IPS-NIHi11 (cell line): ENCODE results near the gene ADM5.

Experiments
- DNase-seq: peaks from one replicate; pipeline ENCODE4 v3.0.0; 2012; ENCODE audit warnings: mixed read lengths, low spot score

Gene ADM5

DNA sequence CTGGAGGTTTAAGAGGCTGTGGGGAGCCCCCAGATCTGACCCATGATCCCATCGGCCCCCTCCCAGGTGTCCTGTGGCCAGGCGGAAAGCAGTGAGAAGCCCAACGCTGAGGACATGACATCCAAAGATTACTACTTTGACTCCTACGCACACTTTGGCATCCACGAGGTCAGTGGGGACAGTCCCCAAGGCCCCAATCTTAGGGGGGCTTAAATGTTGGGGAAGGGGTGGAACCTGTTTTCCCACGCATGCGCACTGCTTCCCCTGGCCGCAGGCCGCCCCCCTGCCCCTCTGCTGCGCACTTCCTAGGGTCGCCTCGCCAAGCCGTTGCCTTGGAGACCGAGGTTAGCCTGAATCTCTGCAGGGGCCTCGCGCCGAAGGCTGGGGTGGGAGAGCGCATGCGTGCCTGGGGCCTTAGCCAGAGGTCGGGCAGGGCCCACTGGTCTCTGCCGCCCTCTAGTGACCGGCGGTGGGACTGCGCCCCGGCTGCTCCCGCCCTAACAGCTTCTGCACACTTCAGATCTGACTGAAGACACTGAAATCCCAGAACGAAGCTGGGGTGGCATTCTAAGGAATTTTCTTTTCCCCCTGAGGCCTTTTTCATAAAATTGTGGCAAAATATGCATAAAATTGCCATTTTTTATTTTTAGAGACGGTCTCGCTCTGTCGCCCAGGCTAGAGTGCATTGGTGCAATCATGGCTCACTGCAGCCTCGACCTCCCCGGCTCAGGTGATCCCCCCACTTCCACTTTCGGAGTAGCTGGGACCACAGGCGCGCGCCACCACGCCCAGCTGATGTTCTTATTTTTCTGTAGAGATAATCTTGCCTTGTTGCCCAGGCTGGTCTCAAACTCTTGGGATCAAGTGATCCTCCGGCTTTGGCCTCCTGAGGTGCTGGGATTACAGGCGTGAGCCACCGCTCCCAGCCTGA, 8.7 kb upstream of the ADM5 start:
- DNase-seq: peak; percentile 90

DNA sequence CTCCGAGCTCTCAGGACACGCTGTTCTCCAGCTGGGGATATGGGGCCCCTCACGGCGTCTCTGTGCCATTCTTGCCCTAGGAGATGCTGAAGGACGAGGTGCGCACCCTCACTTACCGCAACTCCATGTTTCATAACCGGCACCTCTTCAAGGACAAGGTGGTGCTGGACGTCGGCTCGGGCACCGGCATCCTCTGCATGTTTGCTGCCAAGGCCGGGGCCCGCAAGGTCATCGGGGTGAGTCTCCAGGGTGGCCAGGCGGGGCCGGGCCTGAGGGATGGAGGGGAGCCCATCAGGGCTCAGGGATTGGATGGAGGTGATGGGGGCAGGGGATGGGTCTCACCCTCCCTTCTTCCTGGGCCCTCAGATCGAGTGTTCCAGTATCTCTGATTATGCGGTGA, 7.6 kb upstream of the ADM5 start:
- no peak for DNase-seq

DNA sequence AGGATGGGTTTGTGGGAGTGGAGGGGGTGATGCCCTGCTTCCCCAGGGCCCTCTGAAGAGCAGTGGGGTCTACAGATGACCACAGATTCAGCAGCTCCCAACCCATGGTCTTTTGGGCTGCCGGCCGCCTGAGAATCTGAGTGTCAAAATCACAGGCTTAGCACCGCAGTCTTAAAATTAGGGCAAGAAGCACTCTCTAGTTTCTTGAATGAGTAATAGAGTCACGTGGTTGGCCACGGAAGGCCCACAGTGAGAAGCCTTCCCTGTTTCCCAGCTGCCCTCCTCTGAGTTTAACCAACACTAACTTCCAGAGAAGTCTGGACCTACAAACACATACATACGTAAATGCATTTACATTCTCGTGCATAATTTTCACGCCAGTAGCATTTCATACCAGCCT, 7.1 kb upstream of the ADM5 start:
- DNase-seq: no peak

DNA sequence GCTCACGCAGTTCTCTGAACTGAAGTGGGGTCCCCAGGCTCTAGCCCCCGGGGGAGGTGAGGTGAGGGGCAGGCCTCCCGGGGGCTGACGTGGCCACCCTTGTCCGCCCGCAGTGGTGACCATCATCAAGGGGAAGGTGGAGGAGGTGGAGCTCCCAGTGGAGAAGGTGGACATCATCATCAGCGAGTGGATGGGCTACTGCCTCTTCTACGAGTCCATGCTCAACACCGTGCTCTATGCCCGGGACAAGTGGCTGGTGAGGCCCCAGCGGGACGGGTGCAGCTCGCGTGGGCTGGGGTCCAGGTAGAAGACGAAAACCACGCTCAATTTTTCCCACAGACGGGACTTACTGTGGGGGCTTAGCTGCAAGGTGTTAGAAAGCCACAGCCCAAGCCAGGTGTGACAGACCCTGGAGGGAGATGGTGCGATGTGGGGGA, 5.6 kb upstream of the ADM5 start:
- no peak for DNase-seq

DNA sequence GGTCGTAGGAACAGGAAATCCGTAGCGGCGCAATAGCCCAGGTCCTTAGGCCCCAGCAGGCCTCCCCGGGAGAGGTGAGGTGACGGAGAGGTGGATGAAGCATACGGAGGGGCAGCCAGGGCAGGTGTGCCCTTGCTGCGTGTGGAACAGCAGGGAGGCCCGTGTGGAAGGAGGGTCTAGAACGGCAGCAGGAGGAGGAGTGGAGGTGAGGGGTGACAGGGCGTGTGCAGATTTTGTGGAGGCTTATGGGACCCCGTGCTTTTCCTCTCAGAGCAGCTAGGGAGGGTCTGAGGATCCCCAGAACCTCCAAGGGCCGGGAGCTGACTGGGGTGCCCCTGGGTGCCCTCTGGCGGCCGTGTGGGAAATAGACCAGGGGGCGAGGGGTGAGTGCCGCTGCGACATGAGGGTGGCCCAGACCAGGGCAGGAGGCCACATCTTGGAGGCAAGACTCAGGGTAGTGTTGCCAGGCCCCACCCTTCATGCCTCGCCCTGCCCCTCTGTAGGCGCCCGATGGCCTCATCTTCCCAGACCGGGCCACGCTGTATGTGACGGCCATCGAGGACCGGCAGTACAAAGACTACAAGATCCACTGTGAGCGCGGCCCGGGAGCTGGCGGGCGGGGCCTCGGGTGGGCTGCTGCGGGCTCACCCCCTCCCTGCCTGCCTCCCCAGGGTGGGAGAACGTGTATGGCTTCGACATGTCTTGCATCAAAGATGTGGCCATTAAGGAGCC, 5.0 kb upstream of the ADM5 start:
- DNase-seq: peak; percentile 58

DNA sequence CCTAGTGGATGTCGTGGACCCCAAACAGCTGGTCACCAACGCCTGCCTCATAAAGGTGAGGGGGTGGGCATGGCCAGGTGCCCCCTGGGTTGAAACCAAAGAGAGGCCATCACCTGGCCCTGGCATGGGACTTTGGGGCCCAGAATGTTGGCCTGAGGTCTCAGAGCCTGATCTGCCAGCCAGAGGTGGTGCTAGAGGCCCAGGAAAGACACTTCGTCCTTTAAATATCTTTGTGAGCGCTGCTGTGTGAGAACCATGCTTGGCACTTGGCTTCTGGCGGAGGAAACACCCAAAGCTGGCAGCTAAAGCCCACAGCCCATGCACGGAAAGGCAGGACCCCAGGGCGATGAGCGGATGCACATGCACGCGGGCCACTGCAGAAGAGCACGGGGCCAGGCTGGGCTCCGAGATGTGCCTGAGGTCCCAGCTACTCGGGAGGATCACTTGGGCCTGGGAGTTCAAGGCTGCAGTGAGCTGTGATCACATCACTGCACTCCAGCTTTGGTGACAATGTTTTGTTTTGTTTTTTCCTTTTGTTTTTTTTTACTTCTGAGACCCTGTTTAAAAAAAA, 4.3 kb upstream of the ADM5 start:
- DNase-seq: peak; percentile 3

DNA sequence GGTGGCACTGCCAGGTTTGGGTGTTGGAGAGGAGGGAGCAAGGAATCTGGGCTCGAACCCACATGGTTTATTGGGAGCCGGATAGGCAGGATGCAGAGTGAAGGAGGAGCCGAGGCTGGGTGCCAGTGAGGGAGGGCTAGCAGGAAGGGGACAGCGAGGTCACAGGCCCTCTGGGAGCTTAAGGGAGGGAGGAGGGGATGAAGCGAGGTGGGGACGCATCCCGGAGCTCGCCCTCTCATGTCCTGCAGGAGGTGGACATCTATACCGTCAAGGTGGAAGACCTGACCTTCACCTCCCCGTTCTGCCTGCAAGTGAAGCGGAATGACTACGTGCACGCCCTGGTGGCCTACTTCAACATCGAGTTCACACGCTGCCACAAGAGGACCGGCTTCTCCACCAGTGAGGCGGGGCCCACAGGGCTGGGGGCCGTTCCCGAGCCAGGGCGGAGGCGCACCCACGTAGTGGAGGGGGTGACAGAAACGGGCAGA, 3.5 kb upstream of the ADM5 start:
- peak; percentile 12 for DNase-seq

DNA sequence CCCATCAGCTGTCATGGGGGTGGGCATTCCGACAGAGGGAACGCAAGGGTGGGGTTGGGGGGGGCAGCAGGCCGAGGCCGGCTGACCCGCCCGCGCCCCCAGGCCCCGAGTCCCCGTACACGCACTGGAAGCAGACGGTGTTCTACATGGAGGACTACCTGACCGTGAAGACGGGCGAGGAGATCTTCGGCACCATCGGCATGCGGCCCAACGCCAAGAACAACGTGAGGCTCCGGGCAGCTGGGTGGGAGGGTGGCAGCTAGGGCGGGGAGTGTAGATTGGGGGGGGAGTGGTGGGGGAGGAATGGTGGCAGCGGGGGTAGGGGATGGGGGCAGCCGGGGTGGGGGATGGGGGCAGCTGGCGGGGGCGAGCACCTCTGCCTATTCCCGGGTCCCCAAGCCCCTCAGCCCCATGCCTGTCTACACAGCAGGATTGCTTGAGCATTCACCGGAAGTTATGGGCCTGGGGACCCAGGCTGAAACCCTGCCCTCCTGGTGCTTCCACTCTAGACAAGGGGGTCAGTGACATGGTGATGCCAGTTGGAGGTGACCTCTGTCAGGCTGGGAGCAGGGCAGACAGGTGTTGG, 2.8 kb upstream of the ADM5 start:
- peak; percentile 5 for DNase-seq

DNA sequence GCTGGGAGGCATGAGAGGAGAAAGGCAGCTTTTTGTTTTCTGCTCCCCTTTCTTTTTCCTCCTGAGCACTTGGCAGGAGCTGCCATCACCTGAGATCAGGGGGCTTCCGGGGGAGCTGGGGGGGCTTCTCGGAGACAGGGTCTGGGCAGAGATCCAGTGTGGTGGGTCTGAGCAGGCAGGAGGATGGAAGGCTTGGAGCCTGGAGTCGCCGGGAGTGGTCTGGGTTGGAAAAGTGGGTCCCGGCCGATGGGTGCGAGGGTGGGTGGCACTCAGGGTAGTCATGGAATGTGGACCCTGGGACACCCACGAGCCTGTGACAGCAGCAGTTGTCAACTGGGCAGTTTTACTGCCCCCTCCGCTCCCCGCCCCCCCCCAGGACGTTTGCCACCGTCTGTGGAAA, 2.2 kb upstream of the ADM5 start:
- DNase-seq: peak; percentile 3

DNA sequence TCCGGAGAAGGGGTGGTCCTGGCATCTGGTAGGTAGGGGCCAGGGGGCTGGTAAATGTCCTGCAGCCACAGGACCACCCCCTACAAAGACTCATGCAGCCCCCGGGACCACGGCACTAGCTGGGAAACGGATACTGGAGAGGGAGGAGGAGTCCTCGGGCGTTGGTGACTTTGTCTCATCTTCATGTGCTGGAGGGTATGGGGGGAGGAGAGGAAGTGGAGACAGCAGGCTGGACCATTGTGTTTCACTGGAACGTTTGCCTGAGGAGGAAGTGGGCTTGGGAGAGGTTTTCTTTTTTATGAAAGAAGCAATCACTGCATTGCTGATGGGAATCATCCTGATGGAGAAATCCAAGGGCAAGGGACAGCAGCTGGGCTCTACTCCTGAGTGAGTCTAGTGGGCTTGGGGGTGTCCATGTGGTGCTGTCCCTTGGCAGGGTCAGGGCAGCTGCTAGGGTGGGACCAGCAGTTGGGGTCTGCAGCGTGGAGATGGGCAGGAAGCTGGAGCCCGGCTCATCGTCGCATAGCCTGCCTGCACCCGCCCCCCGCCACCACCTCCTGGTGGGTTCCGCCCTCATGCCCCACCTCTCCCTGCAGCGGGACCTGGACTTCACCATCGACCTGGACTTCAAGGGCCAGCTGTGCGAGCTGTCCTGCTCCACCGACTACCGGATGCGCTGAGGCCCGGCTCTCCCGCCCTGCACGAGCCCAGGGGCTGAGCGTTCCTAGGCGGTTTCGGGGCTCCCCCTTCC, 1.7 kb upstream of the ADM5 start:
- peak; percentile 17 for DNase-seq

DNA sequence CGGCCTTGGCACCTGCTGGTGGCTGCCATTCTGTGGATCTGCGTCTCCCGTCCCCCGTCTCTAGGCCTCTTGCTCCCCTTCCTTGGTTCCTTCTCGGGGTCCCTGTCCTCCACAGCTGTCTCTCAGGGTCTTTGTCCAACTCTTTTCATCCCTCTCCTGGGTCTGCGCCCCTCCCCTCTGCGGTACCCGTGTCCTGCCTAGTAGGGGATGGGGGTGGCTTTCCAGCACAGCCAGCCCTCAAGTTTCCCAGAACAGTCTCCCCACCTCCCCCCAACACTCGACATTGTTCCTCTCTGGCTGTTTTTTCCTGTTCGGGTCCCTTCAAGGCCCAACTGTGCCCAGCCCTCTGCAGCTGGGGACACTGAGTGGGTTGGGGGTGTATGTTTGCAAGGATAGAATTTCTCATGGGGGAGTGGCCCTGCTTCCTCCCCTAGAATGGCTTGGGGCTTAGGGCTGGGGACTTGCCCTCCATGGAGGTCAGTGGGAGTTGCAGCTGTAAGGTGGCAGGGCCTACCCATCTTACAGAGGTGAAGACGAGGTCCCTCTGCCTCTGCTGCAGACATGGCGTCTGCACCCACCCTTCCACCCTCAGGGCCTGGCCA, 762 bp upstream of the ADM5 start:
- peak; percentile 14 for DNase-seq

DNA sequence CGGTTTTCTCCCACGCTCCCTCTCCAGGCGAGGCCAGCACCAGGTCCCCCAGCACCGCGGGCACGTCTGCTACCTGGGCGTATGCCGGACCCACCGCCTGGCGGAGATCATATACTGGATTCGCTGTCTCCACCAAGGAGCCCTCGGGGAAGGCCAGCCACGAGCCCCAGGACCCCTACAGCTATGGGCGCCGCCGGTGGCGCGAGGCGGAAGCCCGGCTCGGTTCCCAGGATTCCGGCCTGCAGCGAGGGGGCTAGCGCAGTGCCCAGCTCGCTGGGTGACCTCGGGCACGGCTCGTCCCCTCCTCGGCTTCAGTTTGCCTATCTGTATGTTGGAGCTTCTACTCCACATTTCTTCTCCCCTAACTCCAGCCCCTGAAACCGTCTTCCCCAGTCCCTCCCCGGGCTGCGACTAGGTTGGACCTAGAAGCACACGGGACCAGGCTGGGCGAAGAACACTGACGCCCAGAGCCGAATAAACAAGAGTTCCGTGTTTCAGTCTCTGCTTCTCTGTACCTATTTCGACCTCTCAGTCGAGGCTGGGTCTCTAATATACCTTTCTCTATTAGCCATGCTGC, 773 bp downstream of the ADM5 start:
- DNase-seq: no peak

DNA sequence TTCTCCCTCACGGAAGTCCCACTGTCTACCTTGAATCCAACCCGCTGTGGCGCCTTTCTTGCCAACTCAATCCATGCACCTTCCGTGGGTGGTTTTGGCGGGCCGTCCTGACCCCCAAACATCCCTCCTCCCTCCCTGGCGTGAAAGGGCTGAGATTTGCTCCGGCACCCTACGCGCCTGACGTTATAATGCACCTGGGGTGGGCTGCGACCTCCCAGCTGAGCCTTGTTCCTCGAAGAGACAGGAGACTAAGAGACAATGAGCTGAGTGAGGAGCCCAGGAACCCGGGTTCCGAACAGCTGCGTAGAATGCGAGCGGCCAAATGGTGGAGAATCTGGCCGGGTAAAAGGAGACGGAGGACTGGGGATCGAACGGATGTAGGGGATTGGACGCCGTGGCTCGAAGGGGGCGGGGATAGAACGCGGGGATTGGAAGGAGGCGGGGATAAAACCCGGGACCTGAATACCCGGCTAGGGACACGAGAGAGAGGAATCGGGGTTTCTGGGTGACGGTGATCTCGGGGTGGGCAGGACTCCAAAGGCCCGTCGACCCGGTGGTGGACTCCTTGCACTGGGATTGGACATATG, 1.4 kb downstream of the ADM5 start, which contains the start of gene CPT1C:
Gene CPT1C (plus strand): TSS at position 461 of the 587 bp plus-strand sequence. CDS start 1,137 bp downstream, outside the sequence.
- DNase-seq: peak; percentile 93

DNA sequence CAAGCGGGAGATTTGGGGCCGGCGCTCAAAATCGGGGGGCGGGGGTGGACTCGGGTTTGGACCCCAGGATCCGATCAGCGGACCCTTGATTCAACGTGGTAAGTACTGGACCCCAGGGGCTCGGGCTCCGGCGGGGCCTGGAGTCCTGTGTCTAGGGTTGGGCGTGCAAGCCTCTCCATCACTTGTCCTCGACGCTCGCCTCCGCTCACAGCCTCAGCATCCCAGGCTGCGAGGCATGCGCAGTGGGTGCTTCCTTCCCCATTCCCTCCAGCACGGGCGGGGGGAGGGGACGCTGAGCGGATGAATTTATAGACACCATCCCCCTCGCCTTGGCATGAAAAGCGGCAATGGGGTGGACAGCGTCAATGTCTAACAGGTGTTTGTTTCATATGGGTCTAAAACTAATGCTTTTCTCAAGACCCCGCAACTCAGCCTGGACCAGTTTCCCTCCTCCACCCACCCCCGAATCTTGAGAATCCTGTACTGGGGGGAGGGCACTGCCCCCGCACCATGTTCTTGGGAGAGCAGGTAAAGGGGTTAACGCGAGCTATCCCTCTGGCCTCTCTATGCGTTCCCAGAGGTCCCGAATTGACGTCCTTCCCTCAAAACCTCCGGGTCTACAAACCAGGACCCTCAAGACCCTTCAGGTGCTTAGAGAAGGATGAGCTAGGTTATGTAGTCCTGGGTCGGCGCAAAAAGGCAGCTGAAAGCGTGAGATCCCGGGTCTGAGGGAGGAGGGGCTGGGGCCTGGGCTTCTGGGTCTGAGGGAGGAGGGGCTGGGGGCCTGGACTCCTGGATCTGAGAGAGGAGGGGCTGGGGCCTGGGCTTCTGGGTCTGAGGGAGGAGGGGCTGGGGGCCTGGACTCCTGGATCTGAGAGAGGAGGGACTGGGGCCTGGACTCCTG, 2.1 kb downstream of the ADM5 start:
- peak; percentile 83 for DNase-seq

DNA sequence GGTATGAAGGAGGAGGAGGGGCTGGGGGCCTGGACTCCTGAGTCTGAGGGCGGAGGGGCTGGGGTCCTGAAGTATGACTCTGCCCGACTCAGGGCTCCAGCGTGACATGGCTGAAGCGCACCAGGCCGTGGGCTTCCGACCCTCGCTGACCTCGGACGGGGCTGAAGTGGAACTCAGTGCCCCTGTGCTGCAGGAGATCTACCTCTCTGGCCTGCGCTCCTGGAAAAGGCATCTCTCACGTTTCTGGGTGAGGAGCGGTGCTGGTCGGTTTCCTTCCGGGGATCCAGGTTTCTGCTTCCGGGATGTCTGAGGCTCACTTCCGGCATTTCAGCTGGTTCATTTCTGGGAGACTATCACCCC, 2.7 kb downstream of the ADM5 start:
- DNase-seq: no peak

DNA sequence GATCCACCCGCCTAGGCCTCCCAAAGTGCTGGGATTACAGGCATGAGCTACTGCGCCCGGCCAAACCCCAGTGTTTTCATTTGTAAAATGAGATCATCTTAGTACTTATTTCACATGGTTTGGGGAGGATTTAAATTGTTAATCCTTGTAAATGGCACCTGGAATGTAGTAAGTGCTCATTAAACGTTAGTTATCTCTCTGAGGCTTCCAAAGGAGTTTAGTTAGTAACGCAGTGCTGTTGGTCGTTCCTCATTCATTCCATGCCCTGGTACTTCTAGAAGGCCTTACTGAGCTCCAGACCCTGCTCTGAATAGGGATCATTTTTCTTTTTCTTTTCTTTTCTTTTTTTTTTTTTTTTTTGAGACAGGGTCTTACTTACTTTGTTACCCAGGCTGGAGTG, 6.7 kb downstream of the ADM5 start:
- no peak for DNase-seq

DNA sequence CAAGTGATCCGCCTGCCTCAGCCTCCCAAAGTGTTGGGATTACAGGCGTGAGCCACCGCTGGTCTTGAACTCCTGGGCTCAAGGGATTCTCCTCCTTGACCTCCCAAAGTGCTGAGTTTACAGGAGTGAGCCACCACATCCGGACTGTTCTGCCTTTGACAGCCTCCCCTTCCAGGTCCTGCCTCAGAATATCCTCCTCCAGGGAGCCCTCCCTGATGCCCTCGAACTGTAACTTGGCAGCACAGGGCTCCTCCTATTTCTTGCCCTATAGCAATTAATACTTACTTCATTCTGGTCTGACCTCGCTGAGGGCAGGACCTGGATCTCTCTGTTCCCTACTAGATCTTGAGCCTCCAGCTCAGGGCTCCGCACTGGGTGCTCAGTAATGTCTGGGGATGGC, 7.5 kb downstream of the ADM5 start:
- DNase-seq: no peak

DNA sequence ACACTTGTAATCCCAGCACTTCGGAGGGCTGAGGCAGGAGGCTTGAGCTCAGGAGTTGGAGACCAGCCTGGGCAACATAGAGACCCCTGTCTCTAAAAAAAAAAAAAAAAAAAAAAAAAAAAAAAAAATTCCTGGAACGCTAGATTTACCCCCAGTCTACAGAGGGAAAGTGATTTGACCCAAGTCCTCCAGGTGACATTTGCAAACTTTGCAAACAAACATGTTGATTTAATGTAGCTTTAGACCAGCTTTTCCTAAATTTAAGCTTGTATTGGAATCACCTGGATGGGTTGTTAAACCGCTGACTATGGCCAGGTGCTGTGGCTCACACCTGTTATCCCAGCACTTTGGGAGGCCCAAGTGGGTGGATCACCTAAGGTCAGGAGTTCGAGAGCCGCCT, 10.0 kb downstream of the ADM5 start:
- DNase-seq: no peak

DNA sequence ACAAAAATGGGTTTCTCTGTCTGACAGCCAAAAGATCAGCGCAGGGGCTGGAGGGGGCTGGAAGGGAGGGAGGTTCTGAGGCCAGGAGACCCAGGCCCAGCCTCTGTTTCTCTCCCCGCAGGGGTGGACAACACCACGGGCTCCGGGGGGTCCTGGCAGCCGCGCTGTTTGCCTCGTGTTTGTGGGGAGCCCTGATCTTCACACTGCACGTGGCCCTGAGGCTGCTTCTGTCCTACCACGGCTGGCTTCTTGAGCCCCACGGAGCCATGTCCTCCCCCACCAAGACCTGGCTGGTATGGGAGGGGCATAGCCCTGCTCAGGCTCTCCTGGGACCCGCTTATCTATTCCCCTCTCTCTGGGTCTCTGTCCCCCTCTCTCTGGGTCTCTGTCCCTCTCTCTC, 11.2 kb downstream of the ADM5 start:
- no peak for DNase-seq
